ENCODE measurements around the gene HAUS7. TPM values are rescaled to one million over a fixed set of nuclear protein-coding genes. Genes with fewer than 3 reads are reported as not detected.

The HAUS7 gene
- total and polyA plus RNA-seq, 2 experiments from 2014 or later, result 59.8 to 77.9 TPM

GRCh38 chrX:153475271-153475670, 4.9 kb upstream of the HAUS7 start:
- peaks cover 15% of the 10 kb centered on the region for H3K27me3 ChIP-seq (ENCODE audit: insufficient read depth)
- no peak overlapping the region for H3K4me3 ChIP-seq
- Mint-ChIP-seq H3K27ac (no peak overlapping the region), H3K9me3 (no peaks in the 10 kb centered on the region; the same call in 2 of the 3 replicates), H3K4me3 (no peak overlapping the region), H3K36me3 (ENCODE audit: low read depth) (no peaks in the 10 kb centered on the region), H3K4me1 (peaks cover 17% of the 10 kb centered on the region; the same call in 2 of the 3 replicates), H3K27me3 (ENCODE audit: insufficient read depth, low read depth, poor library complexity) (peaks cover 22% of the 10 kb centered on the region)
- H2AFZ ChIP-seq, result no peak overlapping the region
- no peak overlapping the region for H3K4me2 ChIP-seq
- ATAC-seq, result no peak
- no peaks in the 10 kb centered on the region; the same call in 1 of the 2 replicates for H3K4me1 ChIP-seq (ENCODE audit: insufficient read depth)
- DNase-seq (ENCODE audit: low spot score), result no peak
- no peaks in the 10 kb centered on the region for H3K36me3 ChIP-seq (ENCODE audit: insufficient read depth)
- no peak overlapping the region for H3K27ac ChIP-seq (ENCODE audit: low read depth)
- H3K9me2 ChIP-seq (ENCODE audit: insufficient read depth), result no peaks in the 10 kb centered on the region
- no peaks in the 10 kb centered on the region for H4K20me1 ChIP-seq (replicated peaks; ENCODE audit: insufficient read depth)
- H3K79me2 ChIP-seq (replicated peaks; ENCODE audit: insufficient read depth), result no peaks in the 10 kb centered on the region
- TF ChIP-seq CREB1 (CRISPR knock-in tag; IDR thresholded peaks at IDR 0.05; ENCODE audit: low read depth), result no peak
- no peak for TF ChIP-seq EZH2phosphoT487 (IDR thresholded peaks at IDR 0.05; ENCODE audit: unreplicated experiment)
- TF ChIP-seq NANOG (IDR thresholded peaks at IDR 0.05; ENCODE audit: borderline replicate concordance), result no peak
- no peak for TF ChIP-seq JUNB (IDR thresholded peaks at IDR 0.05; ENCODE audit: unreplicated experiment)
- TF ChIP-seq ZNF114 (CRISPR knock-in tag; IDR thresholded peaks at IDR 0.05), result no peak
- TF ChIP-seq STAT1 (IDR thresholded peaks at IDR 0.05; ENCODE audit: unreplicated experiment), result no peak
- H3F3A ChIP-seq (replicated peaks; ENCODE audit: low read depth), result no peaks in the 10 kb centered on the region

GRCh38 chrX:153474718-153475117, 4.3 kb upstream of the HAUS7 start:
- no peaks in the 10 kb centered on the region for H3K36me3 Mint-ChIP-seq (ENCODE audit: low read depth)
- Histone ChIP-seq H3K27ac (ENCODE audit: low read depth) (no peak overlapping the region), H3K4me3 (0 out of 2 replicates have a peak overlapping the region, but pooled peaks have one; percentile 23), H2AFZ (no peak overlapping the region), H3K4me1 (ENCODE audit: insufficient read depth) (no peaks in the 10 kb centered on the region; the same call in 1 of the 2 replicates), H3K4me2 (no peak overlapping the region), H3K27me3 (ENCODE audit: insufficient read depth) (peaks cover 15% of the 10 kb centered on the region), H3K9me2 (ENCODE audit: insufficient read depth) (no peaks in the 10 kb centered on the region), H3K36me3 (ENCODE audit: insufficient read depth) (no peaks in the 10 kb centered on the region), H3K79me2 (replicated peaks; ENCODE audit: insufficient read depth) (no peaks in the 10 kb centered on the region), H3F3A (replicated peaks; ENCODE audit: low read depth) (no peaks in the 10 kb centered on the region), H4K20me1 (replicated peaks; ENCODE audit: insufficient read depth) (no peaks in the 10 kb centered on the region)
- peaks cover 22% of the 10 kb centered on the region for H3K27me3 Mint-ChIP-seq (ENCODE audit: insufficient read depth, low read depth, poor library complexity)
- DNase-seq (ENCODE audit: low spot score) (peak; percentile 59), ATAC-seq (no peak)
- H3K27ac Mint-ChIP-seq, result no peak overlapping the region
- peaks cover 17% of the 10 kb centered on the region; the same call in 2 of the 3 replicates for H3K4me1 Mint-ChIP-seq
- H3K9me3 Mint-ChIP-seq, result no peaks in the 10 kb centered on the region; the same call in 2 of the 3 replicates
- H3K4me3 Mint-ChIP-seq, result no peak overlapping the region
- no peak for TF ChIP-seq ZNF462 (CRISPR knock-in tag; IDR thresholded peaks at IDR 0.05)
- no peak for TF ChIP-seq ETS1 (IDR thresholded peaks at IDR 0.05)
- no peak for TF ChIP-seq JUNB (IDR thresholded peaks at IDR 0.05; ENCODE audit: unreplicated experiment)
- no peak for TF ChIP-seq ZNF331 (CRISPR knock-in tag; IDR thresholded peaks at IDR 0.05; ENCODE audit: low read depth)
- TF ChIP-seq REST (IDR thresholded peaks at IDR 0.05; ENCODE audit: unreplicated experiment), result no peak
- TF ChIP-seq NANOG (IDR thresholded peaks at IDR 0.05; ENCODE audit: borderline replicate concordance), result no peak
- no peak for TF ChIP-seq EZH2 (IDR thresholded peaks at IDR 0.05; ENCODE audit: low read depth, unreplicated experiment)
- no peak for TF ChIP-seq ZNF114 (CRISPR knock-in tag; IDR thresholded peaks at IDR 0.05)

Measured in GM23338 (cell line).